A673 (cell line): ENCODE data around the gene CIZ1. TPM values are rescaled to one million over a fixed set of nuclear protein-coding genes. Genes with fewer than 3 reads are reported as not detected.
A peak's percentile ranks its signal among the peaks of the same experiment; 100 is the strongest.

Source experiments
- Bru-seq: library from RNA; stranded (reverse); fragments of 400-500 nt; gene quantifications from one replicate; lab custom pipeline; 2021; lab: Mats Ljungman, UMichigan
- BruChase-seq, 2 experiments: library from RNA; stranded (reverse); fragments of 400-500 nt; gene quantifications; one replicate each; lab custom pipeline; 2021; lab: Mats Ljungman, UMichigan
- BruUV-seq: library from RNA; stranded (reverse); fragments of 400-500 nt; replicated peaks from 2 replicates; lab custom pipeline; 2021; lab: Mats Ljungman, UMichigan
- CTCF ChIA-PET: fragments of 300-600 bp; sonication (Branson Sonifier 250); formaldehyde crosslinking; loops from one replicate; lab custom pipeline; 2022; ENCODE audit warnings: antibody characterized with exemption; lab: Charles Lee
- POLR2A ChIA-PET: fragments of 300-600 bp; sonication (Branson Sonifier 250); formaldehyde crosslinking; loops from one replicate; lab custom pipeline; 2022; ENCODE audit warnings: antibody characterized with exemption; ENCODE audit not compliant: low non-redundant PET; lab: Charles Lee
- DNase-seq: peaks from one replicate; pipeline ENCODE4 v3.0.0-alpha.2; 2015; ENCODE audit warnings: low spot score
- H3K27ac ChIP-seq: fragments of 200-600 bp; sonication (generic); 2 replicates; pipeline ENCODE4 v1.5.1; 2016; ENCODE audit warnings: mixed run types, low read depth, mild to moderate bottlenecking, mixed read lengths, antibody characterized with exemption, low read length; ENCODE audit not compliant: poor library complexity, severe bottlenecking
- H3K27me3 ChIP-seq: fragments of 200-600 bp; sonication (generic); replicated peaks from 2 replicates; pipeline ENCODE4 v1.6.1; 2017; ENCODE audit warnings: mixed run types, low read depth, mild to moderate bottlenecking, mixed read lengths, antibody characterized with exemption, low read length; ENCODE audit not compliant: insufficient read depth, poor library complexity
- H3K36me3 ChIP-seq: fragments of 200-600 bp; sonication (generic); 2 replicates; pipeline ENCODE4 v1.6.1; 2016; ENCODE audit warnings: mixed run types, mild to moderate bottlenecking, mixed read lengths, antibody characterized with exemption, low read length; ENCODE audit not compliant: insufficient read depth, poor library complexity, severe bottlenecking
- H3K4me1 ChIP-seq: fragments of 200-600 bp; sonication (generic); 2 replicates; pipeline ENCODE4 v1.6.1; 2017; ENCODE audit warnings: mixed run types, mild to moderate bottlenecking, mixed read lengths, antibody characterized with exemption, low read length; ENCODE audit not compliant: insufficient read depth, poor library complexity, severe bottlenecking
- H3K4me3 ChIP-seq: fragments of 200-600 bp; sonication (generic); 2 replicates; pipeline ENCODE4 v1.5.1; 2016; ENCODE audit warnings: low read depth, mixed run types, mild to moderate bottlenecking, mixed read lengths, low read length; ENCODE audit not compliant: poor library complexity, severe bottlenecking
- H3K9me3 ChIP-seq: fragments of 200-600 bp; sonication (generic); 2 replicates; pipeline ENCODE4 v1.6.1; 2016; ENCODE audit warnings: mixed run types, low read depth, mild to moderate bottlenecking, mixed read lengths, antibody characterized with exemption, low read length; ENCODE audit not compliant: poor library complexity, severe bottlenecking
- CTCF ChIP-seq: fragments of 300-800, 200-600 bp; sonication (generic); conservative IDR thresholded peaks from 2 replicates; pipeline ENCODE4 v1.5.1; 2017; ENCODE audit warnings: low read depth, mild to moderate bottlenecking, antibody characterized with exemption, low read length, moderate library complexity, mixed read lengths
- EZH2 ChIP-seq: fragments of 200-600 bp; sonication (generic); IDR thresholded peaks from 2 replicates; pipeline ENCODE4 v1.6.1; 2017; ENCODE audit warnings: borderline replicate concordance, low read depth, mild to moderate bottlenecking, mixed read lengths, antibody characterized with exemption, low read length; ENCODE audit not compliant: poor library complexity, severe bottlenecking
- intact Hi-C: fragments of 100-400 bp; cut with micrococcal nuclease; formaldehyde crosslinking; loops from one replicate; pipeline ENCODE4 v1.10.0; 2022; ENCODE audit not compliant: unreplicated experiment
- long read RNA-seq: library from polyadenylated mRNA; stranded (forward); transcript quantifications from one replicate; pipeline ENCODE4 v2.0.0, GENCODE V29; 2022
- total RNA-seq: library from RNA; stranded (reverse); gene quantifications from 2 replicates; pipeline ENCODE4 v1.2.3, GENCODE V29; 2021

Gene CIZ1
- total RNA-seq (158 and 161 TPM in 2 replicates), Bru-seq, nascent RNA (percentile 58 among the genes with signal in this experiment), BruChase-seq, experiment 1, labeled RNA remaining after a 2-hour chase (percentile 62 among the genes with signal in this experiment), BruChase-seq, experiment 2, labeled RNA remaining after a 6-hour chase (percentile 73 among the genes with signal in this experiment)
- long read RNA-seq, transcript CIZ1-204 (17 exons, 2,984 nt) = major isoform, 89 of 211 reads
- long read RNA-seq, transcript CIZ1-206 (17 exons, 2,731 nt) = minor isoform, 5 of 211 reads
- long read RNA-seq, partial matches to known transcripts = 36 of 211 reads
- long read RNA-seq, other reads (novel, unspliced or antisense) = 80 of 211 reads

- no peaks in the 10 kb centered on the region for H3K27me3 ChIP-seq
- CTCF ChIA-PET = no interaction called here
- H3K36me3 ChIP-seq = peaks cover 24% of the 10 kb centered on the region
- no peaks in the 10 kb centered on the region for H3K9me3 ChIP-seq
- no TSS peak for BruUV-seq
- peaks cover 23% of the 10 kb centered on the region for H3K4me1 ChIP-seq
- POLR2A ChIA-PET = no interaction called here
- peak; percentile 65 for TF ChIP-seq CTCF
- no peak for TF ChIP-seq EZH2
- H3K4me3 ChIP-seq = peak within 1 kb of the TSS; percentile 97
- peak within 1 kb of the TSS; percentile 92 for H3K27ac ChIP-seq
- DNase-seq = peak; percentile 84
- intact Hi-C loops = no loop called here
These were observed at the start of gene CIZ1 for GRCh38 chr9:128191406-128192046. Gene CIZ1, minus strand, starts transcription at chr9:128191572. Its CDS starts 715 bp downstream, at chr9:128190857.

GRCh38 chr9:128233817-128234406 is 42.5 kb upstream of the CIZ1 start:
- no TSS peak for BruUV-seq
- intact Hi-C loops = no loop called here
- Histone ChIP-seq H3K27ac (no peak overlapping the region), H3K9me3 (no peaks in the 10 kb centered on the region), H3K36me3 (no peaks in the 10 kb centered on the region), H3K4me3 (no peak overlapping the region), H3K4me1 (no peaks in the 10 kb centered on the region), H3K27me3 (no peaks in the 10 kb centered on the region)
- CTCF ChIA-PET = no interaction called here
- POLR2A ChIA-PET = no interaction called here
- DNase-seq = no peak
- TF ChIP-seq EZH2 = no peak
- no peak for TF ChIP-seq CTCF

- BruUV-seq = no TSS peak
These were observed 41.4 kb upstream of the CIZ1 start for GRCh38 chr9:128232528-128233428.

More at GRCh38 chr9:128232528-128233428, 41.4 kb upstream of the CIZ1 start:
- Histone ChIP-seq H3K4me1 (no peaks in the 10 kb centered on the region), H3K4me3 (no peak overlapping the region), H3K27me3 (no peaks in the 10 kb centered on the region), H3K27ac (no peak overlapping the region), H3K36me3 (no peaks in the 10 kb centered on the region), H3K9me3 (no peaks in the 10 kb centered on the region)
- TF ChIP-seq EZH2 = no peak
- no peak for TF ChIP-seq CTCF
- ChIA-PET CTCF (no interaction called here), POLR2A (no interaction called here)
- intact Hi-C loops = no loop called here
- DNase-seq = no peak
